Raji (cell line): ENCODE measurements around the gene RIC1.

Source experiments
- POLR2A ChIP-seq: IDR thresholded peaks from 2 replicates; pipeline ENCODE4 v1.6.1; 2011; ENCODE audit warnings: low read depth, low read length, control low read depth; ENCODE audit not compliant: insufficient read depth

RIC1 gene

GRCh38 chr9:5708414-5708813, 79.5 kb downstream of the RIC1 start:
- no peak for TF ChIP-seq POLR2A

GRCh38 chr9:5712651-5713390, 83.9 kb downstream of the RIC1 start:
- no peak for TF ChIP-seq POLR2A

- TF ChIP-seq POLR2A = no peak
Observed at GRCh38 chr9:5714501-5715401, 85.8 kb downstream of the RIC1 start.

GRCh38 chr9:5715548-5716127, 86.7 kb downstream of the RIC1 start:
- TF ChIP-seq POLR2A = no peak

GRCh38 chr9:5718296-5719032, 89.6 kb downstream of the RIC1 start:
- no peak for TF ChIP-seq POLR2A

- TF ChIP-seq POLR2A = no peak
Observed at GRCh38 chr9:5719100-5719926, 90.4 kb downstream of the RIC1 start.

GRCh38 chr9:5720151-5720550, 91.2 kb downstream of the RIC1 start:
- no peak for TF ChIP-seq POLR2A

GRCh38 chr9:5721279-5722087, 92.6 kb downstream of the RIC1 start:
- TF ChIP-seq POLR2A = no peak

- no peak for TF ChIP-seq POLR2A
Observed at GRCh38 chr9:5735072-5735471, 106.2 kb downstream of the RIC1 start.

GRCh38 chr9:5736563-5737346, 107.8 kb downstream of the RIC1 start:
- TF ChIP-seq POLR2A = no peak

- no peak for TF ChIP-seq POLR2A
Observed at GRCh38 chr9:5743109-5743508, 114.2 kb downstream of the RIC1 start.

GRCh38 chr9:5748438-5748837, 119.5 kb downstream of the RIC1 start:
- TF ChIP-seq POLR2A = no peak

- TF ChIP-seq POLR2A = no peak
Observed at GRCh38 chr9:5749306-5749705, 120.4 kb downstream of the RIC1 start.
